Dermis microvascular lymphatic vessel endothelial cell (primary cell): ENCODE measurements around the gene CEP70. TPM values are rescaled to one million over a fixed set of nuclear protein-coding genes. Genes with fewer than 3 reads are reported as not detected.
A peak's percentile ranks its signal among the peaks of the same experiment; 100 is the strongest.
"Not testable (repeated sequence)": the region's sequence is repeated elsewhere in the genome, so short reads cannot be mapped to it uniquely, and the experiment has no call there.

Source experiments
- DNase-seq, 2 donors: peaks; one replicate each; pipeline versions ENCODE4 v3.0.0 to v3.0.0-alpha.2; 2010; ENCODE audit warnings: low read depth in 2 of 2
- total RNA-seq: library from RNA; depleted of rRNA; stranded (reverse); fragments of >200 nt; gene quantifications from 2 replicates; pipeline ENCODE4 v1.2.1, GENCODE V29; 2014

CEP70 gene
- total RNA-seq, 1 donor from 2014 or later, result 13.1 TPM

DNA sequence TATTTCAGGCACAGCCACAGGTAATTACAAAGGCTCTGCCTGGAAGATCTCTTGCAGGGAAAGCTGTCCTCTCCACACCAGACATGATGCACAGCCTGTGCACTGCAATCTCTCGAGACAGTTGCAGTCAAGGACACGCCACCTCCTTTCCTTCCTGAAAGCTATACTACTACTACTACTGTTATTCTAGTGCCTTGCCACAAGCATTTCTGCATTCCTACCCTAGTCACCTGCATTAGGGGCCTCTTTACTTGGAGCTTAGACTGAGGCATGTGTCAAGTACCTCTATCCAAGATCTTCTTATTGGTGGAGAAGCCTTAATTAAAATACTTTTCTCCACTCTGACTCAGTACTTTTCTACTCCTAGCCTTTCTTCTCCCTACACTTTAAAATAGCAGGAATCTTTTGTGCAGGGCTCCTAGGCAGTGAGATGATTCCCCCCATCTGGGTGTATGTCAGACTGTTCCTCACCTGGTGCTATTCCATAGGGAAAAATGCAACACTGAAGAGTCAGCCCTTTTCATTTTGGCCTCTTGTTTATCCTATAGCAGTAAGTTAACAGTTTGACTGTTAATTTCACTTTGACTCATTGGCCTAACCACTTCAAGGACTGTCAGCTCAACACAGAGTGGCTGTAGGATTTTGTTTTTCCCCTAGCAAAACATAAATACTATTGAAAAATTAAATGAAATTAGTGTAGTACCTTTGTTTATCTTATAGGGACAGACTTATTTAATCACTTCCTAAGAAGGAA is 80.8 kb downstream of the CEP70 start:
- DNase-seq, result no peak

DNA sequence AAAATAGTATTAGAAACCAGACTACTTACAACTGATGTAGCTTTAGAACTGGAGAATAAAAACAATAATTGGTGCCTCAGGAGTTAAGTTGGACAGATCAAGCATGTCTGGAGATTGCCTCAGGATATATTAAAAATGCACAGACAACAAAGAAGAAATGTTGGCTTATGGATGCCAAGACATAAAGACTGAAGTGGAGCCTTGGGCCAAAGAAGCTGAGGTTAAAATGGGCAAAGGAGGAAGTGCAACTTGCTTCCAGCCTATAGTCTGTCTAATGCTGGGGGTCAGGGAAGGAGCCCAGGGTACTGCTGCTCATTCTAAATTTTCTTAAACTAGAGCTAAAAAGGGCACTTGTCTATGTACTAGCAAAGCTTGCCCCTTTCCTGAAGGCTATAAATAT is 82.1 kb downstream of the CEP70 start:
- DNase-seq, result no peak

DNA sequence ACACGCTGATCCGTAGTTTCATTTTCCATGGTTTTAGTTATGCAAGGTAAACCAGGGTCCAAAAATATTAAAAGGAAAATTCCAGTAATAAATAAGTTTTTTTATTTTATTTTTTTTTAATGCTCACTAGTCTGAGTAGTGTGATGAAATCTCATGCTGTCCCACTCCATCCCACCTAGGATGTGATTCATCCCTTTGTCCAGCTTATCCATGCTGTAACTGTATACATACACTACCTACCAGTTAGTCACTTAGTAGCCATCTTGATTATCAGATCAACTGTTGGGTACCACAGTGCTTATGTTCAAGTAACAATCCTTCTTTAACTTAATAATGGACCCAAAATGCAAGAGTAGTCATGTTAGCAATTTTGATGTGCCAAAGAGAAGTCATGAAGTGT is 84.5 kb downstream of the CEP70 start:
- DNase-seq, result no peak

DNA sequence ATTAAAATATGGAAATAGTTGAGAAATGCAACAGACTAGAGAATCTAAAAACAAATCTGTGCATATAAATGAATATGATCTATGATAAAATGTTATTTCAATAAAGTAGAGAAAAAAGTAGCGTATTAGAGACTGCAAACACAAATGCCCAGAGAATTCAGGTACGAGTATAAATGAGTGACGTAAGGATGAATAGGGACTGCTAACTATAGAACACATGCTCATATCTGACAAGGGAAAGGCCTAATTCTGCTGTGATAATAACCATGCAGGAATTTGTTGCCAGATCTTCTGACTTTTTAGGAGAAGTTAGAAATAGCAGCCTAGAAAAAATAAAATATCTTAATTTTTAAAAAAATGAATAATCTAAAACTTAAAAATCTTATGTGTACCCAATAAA is 86.5 kb downstream of the CEP70 start:
- no peak for DNase-seq

DNA sequence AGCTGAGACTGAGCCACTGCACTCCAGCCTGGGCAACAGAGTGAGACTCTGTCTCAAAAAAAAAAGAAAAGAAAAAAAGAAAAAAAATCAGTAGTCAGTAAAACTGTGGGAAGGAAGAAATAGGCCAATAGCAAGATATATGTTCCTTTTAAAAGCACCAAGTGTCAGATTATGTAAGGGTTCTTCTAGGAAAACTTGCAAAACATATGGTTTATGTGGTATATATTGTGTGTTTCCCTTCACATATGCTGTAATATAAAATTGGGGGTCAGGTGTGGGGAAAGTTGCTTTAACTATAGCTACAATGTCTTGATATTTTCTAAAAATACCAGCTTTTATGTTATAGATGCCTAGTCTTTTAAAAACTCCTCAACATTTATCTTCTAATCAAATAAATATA is 95.1 kb downstream of the CEP70 start:
- DNase-seq, result no peak

DNA sequence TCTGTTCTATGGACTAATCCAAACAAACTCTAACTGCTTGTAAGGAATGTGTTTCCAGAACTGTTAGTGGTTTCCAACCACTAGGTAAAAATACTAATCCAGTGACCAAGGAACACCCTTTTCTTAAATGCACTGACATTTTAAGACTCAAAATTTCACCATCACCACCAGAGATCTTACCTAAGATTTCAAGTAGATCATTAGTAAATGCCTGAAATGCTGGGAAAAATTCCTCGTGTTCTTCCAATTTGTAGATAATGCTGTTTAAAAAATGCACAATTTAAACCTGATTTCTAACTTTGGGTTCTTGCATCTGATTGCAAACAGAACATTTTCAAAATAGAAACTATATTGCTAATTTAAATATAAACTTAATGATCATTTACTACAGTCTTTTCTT is 96.2 kb downstream of the CEP70 start:
- no peak for DNase-seq

- DNase-seq, result no peak
Measured at GRCh38 chr3:138497021-138497420, 97.0 kb downstream of the CEP70 start.

DNA sequence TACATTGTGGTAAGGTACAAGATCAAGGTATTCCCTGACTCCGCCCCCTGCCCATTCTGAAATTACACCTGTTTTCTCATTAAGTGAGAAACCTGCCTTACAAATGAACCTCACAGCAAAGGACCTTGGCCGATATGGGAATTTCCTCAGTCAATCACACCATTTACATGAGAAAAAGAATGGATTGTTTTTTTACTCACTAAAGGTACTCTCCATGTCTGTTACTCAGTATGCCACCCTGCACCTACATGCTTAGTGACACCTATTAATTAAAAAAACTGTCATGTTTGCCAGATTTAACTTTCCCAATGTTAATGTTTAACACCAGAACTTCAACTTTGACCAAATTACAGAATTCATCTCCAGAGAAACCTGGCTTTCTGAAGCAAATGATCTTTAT is 97.6 kb downstream of the CEP70 start:
- DNase-seq, result no peak

DNA sequence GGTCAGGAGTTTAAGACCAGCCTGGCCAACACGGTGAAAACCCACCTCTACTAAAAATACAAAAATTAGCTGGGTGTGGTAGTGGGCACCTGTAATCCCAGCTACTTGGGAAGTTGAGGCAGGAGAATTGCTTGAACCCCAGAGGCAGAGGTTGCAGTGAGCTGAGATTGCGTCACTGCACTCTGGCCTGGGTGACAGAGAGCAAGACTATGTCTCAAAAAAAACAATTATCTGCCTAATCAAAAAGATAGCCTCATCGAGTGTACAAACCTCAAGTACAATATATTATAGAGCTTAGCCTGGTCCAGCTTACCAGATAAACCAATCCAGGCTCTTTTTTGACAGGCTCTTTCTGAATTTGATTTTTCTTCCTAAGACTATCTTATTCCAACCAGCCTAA is 98.4 kb downstream of the CEP70 start:
- not testable (repeated sequence) for DNase-seq

GRCh38 chr3:138494607-138494929 is 99.5 kb downstream of the CEP70 start:
- no peak for DNase-seq

DNA sequence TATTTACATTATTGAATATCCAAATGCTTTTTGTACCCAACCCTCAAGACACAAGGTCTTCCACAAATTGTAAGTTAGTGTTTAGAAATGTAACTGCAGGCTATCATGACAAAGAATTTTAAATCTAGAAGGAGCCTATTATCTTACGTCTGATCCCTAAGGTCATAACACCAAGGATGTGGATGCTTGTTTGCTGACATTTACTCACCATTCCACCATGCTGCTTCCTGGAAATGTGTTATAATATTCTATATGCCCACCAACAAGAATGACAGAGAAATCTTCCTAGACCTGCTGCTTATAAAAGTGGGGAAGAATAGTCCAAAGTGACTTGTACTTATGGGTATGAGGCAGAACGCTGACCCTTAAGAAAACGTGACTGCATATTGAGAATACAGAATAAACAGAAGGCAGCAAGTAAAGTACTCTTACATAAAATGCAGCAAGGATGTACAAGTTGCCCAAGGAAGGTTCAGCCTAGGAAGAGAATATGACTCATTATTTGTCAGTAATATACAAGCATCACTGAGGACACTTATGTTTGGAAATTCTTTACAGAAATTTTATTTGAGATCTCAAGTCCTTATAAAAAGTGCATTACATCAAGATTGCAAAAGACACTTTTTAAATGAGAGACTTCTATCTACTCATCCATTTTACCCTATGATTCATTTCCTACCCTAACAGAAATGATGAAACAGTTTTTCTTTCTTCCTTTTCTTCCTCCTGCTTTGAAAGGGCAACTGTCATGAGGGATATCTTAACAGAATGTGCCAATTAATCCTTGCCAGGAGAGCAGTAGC is 100.1 kb downstream of the CEP70 start:
- DNase-seq, result peak in 1 of 2 donors; percentile 7

DNA sequence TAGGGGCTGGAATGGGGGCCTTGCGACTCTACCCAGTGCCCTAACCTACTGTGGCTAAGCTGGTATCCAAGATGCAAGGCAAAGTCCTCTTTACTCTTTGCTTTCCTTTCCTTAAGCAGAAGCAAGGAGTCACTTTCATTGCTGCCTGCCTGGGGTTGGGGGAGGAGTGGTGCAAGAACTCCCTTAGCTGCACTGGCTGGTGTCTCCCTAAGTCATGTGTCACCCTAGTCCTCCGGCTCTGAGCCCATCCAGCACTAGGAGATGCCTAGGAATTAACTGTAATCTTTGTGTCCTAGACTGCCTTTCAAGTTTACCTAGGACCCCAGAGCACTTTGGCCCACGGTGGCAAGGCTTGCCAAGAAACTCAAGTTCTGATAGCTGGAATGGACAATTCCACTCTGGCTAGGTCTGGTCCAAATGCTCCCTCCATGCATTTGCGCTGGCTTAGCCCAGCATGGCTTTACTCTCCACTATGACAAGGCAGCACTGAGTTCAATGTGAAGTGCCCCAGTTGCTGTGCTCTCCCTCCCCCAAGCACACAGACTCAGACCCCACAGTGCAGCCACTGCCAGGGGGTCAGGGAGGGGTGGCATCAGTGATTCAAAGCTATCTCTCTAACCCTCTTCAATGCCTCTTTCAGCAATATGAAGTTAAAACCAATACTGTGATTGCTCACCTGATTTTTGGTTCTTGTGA is 100.9 kb downstream of the CEP70 start:
- DNase-seq, result no peak

- no peak for DNase-seq
Measured at GRCh38 chr3:138491971-138492370, 102.1 kb downstream of the CEP70 start.

- DNase-seq, result not testable (repeated sequence)
Measured at GRCh38 chr3:138486580-138486979, 107.5 kb downstream of the CEP70 start.

DNA sequence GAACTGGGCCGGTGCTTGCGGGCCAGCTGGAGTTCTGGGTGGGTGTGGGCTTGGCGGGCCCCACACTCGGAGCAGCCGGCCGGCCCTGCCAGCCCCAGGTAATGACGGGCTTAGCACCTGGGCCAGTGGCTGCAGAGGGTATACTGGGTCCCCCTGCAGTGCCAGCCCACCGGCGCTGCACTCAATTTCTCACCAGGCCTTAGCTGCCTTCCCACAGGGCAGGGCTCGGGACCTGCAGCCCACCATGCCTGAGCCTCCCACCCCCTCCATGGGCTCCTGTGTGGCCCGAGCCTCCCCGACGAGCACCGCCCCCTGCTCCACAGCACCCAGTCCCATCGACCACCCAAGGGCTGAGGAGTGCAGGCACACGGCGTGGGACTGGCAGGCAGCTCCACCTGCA is 109.4 kb downstream of the CEP70 start:
- DNase-seq, result not testable (repeated sequence)

GRCh38 chr3:138479438-138479863 is 114.6 kb downstream of the CEP70 start:
- peak; percentile 25 to 45 for DNase-seq

DNA sequence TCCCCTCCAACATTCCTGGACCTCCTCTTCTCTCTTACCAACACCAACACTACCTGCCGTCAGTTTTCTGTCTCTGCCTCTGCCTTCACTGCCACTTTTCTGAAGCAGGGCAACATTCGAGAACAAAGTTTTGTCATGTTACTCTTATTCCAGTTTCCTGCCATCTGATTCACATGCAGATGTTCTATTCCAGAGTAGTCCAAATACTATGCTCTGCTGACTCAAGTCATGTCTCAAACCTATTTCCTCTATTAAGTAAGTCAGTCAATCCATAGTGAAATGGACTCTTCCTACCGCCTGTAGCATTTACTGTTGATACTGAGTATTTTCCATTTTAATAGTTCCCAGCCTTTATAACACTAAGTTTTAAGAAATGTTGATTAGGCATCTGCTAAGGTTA is 116.3 kb downstream of the CEP70 start:
- no peak for DNase-seq

DNA sequence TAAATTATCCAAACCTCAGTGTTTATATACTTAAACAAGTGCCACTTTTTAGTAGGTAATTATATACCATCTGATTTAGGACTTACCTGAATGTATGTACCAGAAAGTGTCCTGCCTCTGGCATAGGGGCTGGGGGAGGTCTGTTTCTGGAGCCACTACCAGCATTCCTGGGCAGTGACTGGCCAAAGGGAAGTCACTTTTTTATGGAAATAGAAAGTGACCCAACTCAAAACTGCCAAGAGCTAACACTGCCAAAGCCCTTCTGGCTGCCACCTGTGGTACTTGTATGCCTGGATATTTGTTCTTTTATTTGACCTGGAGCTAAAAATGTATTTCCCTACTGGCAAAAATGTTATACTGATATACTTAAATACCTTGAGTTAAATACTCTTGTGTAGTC is 116.9 kb downstream of the CEP70 start:
- DNase-seq, result no peak

DNA sequence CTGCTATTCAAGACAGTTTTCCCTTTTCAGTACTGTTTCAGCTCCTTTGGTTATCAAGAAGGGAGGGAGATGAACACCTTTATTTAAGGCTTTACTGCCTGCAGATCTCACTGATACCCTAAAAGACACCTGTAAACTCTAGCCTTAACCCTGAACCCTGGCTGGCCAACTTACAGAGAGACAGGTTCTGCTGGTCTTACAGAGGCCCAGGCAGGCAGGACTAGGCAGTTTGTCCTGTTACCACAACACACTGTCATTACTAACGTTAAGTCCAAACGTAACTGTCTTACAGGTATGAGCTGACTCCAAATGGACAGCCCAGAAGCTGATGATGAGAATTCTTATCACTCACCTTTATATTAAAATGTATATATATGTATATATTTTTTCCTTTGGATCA is 117.5 kb downstream of the CEP70 start:
- no peak for DNase-seq

GRCh38 chr3:138474163-138474562 is 119.9 kb downstream of the CEP70 start:
- no peak for DNase-seq

GRCh38 chr3:138473391-138473790 is 120.7 kb downstream of the CEP70 start:
- no peak for DNase-seq

- no peak for DNase-seq
Measured at GRCh38 chr3:138472141-138472825, 121.8 kb downstream of the CEP70 start.
